ENCODE measurements around the gene DMKN. TPM values are rescaled to one million over a fixed set of nuclear protein-coding genes. Genes with fewer than 3 reads are reported as not detected.

DMKN gene
- total RNA-seq (10 to 100 TPM in 3 of 10 donors, 1 to 10 TPM in 7; 2.0 to 15.7 (median 7.6) TPM), polyA plus RNA-seq (10 to 100 TPM in 1 of 2 donors, 1 to 10 TPM in 1; 7.8 to 32.2 TPM)
- long read RNA-seq, donor 1, partial matches to known transcripts, result 0 of 1 reads
- long read RNA-seq, donor 1, other reads (novel, unspliced or antisense), result 1 of 1 reads
- long read RNA-seq, donor 2, partial matches to known transcripts, result 1 of 4 reads
- long read RNA-seq, donor 2, other reads (novel, unspliced or antisense), result 3 of 4 reads
- long read RNA-seq, donor 3, result 0 reads

DNA sequence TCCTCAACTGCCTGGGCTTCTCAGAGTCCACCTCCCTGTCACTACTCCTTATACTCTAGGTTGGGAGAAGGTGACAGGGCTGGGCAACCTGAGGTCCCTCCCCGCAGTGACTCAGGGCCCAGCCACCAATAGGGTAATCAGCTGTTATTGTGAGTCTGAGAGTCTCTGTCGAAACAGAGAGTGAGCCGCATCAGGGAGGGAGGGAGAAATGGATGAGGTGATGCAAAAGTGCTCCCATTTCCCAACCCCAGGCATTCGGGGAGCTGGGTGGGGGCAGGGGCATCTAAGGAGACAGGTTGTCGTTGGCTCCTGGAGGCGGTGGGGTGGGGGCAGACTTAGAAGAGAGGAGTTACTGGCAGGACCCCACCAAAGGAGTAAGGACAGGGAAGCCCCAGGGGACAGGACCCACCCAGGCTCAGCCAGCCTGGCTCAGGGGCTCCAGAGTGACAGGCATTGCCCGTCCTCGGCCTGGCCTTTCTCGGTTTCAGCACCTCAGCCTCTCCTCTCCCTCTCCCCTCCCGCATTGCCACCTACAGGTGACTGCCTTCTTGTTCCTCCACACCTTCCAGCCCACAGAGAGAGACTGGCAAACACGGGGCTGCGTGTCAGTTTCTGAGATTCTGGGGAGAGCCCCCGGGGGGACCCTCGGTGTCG, at the start of gene DMKN:
TSS of gene DMKN (minus strand) at position 22 of the 654 bp plus-strand sequence. CDS start 174 bp downstream, outside the sequence.
- 30 to 33% methylated on average over 15 of the region's 15 CpGs for WGBS, 2 donors
- intact Hi-C loops (cut with DNase I), result loop anchor here in 1 of 10 donors (5.0 kb wide), 1 partner anchor 204 kb away; the partner anchor contains the start of gene KMT2B
- H3K36me3 ChIP-seq, result no peaks in the 10 kb centered on the region
- H3K4me1 ChIP-seq, result peaks cover 0 to 17% (median 13%) of the 10 kb centered on the region in 9 donors
- H3K27ac ChIP-seq, result no peak within 1 kb of the TSS
- H3K4me3 ChIP-seq, result no peak within 1 kb of the TSS
- TF ChIP-seq CTCF (IDR thresholded peaks at IDR 0.05), result no peak
- no peaks in the 10 kb centered on the region for H3K9me3 ChIP-seq
- peaks cover 0 to 64% (median 54%) of the 10 kb centered on the region in 7 donors for H3K27me3 ChIP-seq
- ATAC-seq (no peak), DNase-seq (no peak)

DNA sequence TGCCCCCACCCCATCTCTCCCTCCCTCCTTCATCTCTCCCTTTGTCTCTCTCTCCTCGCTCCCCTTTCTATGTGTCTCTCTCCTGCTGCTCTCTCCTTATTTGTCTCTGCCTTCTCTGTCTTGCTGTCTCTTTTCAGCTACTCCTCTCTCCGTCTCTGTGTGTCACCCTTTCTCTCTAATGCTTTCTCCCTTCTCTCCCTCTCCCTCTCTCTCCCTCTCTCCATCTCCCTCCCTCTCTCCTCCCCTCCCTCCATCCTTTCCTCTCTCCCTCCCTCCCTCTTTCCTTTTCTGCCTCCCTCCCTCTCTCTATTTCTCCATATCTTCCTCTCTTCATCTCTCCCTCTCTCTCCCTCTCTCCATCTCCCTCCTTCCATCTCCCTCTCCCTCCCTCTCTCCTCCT, 49.3 kb upstream of the DMKN start:
- ATAC-seq (no peak), DNase-seq (no peak)
- Histone ChIP-seq H3K36me3 (no peaks in the 10 kb centered on the region), H3K4me1 (peaks cover 2 to 9% (median 7%) of the 10 kb centered on the region in 9 donors), H3K9me3 (no peaks in the 10 kb centered on the region), H3K4me3 (no peak overlapping the region), H3K27ac (no peak overlapping the region), H3K27me3 (peaks cover 6 to 66% (median 57%) of the 10 kb centered on the region in 7 donors)
- intact Hi-C loops (cut with DNase I), result no loop called here
- 54 to 57% methylated on average over 2 of the region's 2 CpGs for WGBS, 2 donors
- no peak for TF ChIP-seq CTCF (IDR thresholded peaks at IDR 0.05)

DNA sequence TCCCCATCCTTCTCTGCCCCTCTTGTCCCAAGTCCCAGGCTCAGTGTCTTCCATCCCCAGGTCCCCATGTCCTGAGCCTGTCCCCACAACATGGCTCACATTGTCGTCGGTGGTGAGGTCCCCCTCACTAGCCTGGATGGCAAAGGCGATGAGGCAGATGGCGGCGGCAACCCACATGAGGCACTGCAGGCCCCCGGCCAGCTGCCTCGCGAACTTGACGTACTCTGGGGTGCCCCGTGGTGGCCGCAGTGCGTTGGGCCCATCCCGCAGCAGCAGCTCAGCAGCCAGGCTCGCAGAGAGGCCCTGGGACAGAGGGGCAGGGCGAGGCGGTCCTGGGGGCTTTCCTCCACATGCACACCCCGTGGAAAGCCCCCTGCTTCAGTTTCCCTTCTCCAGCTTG, 48.9 kb upstream of the DMKN start:
- Histone ChIP-seq H3K4me3 (no peak overlapping the region), H3K36me3 (no peaks in the 10 kb centered on the region), H3K27ac (no peak overlapping the region), H3K9me3 (no peaks in the 10 kb centered on the region), H3K4me1 (peaks cover 2 to 9% (median 7%) of the 10 kb centered on the region in 9 donors), H3K27me3 (peaks cover 6 to 66% (median 61%) of the 10 kb centered on the region in 7 donors)
- no peak for DNase-seq
- WGBS, 2 donors, result 59 to 67% methylated on average over 17 of the region's 17 CpGs
- no peak for TF ChIP-seq CTCF (IDR thresholded peaks at IDR 0.05)
- ATAC-seq, result no peak
- intact Hi-C loops (cut with DNase I), result no loop called here

DNA sequence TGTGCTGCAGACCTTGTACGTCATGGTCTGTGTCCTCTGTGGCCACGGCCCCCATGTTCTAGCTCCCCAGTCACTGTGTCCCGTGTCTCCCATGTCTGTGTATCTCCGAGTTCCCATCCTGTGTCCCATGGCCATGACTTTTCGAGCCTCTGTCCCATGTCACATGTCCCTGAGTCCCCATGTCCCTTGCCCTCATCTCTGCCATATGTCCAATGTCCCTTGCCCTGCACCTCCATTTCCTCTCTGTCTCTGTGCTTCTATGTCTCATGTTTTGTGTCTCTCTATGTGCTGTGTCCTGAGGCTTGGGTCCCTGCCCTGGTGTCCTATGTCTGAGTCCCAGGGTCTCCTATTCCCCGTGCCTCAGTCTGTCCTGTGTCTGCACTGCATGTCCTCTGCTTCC, 48.0 kb upstream of the DMKN start:
- TF ChIP-seq CTCF (IDR thresholded peaks at IDR 0.05), result no peak
- Histone ChIP-seq H3K27ac (no peak overlapping the region), H3K27me3 (peaks cover 6 to 75% (median 70%) of the 10 kb centered on the region in 7 donors), H3K4me3 (no peak overlapping the region), H3K36me3 (no peaks in the 10 kb centered on the region), H3K9me3 (no peaks in the 10 kb centered on the region), H3K4me1 (peaks cover 2 to 9% (median 7%) of the 10 kb centered on the region in 9 donors)
- no peak for DNase-seq
- no peak for ATAC-seq
- WGBS, 2 donors, result 70 to 76% methylated on average over 6 of the region's 6 CpGs
- intact Hi-C loops (cut with DNase I), result no loop called here

Measured in heart right ventricle (tissue), 16 donors.